Testis (tissue), 5 donors: ENCODE results near the gene MT1M. TPM values are rescaled to one million over a fixed set of nuclear protein-coding genes. Genes with fewer than 3 reads are reported as not detected.
"Not testable (repeated sequence)": the region's sequence is repeated elsewhere in the genome, so short reads cannot be mapped to it uniquely, and the experiment has no call there.

Source experiments
- DNase-seq: peaks from one replicate; pipeline ENCODE4 v3.0.0-alpha.2; 2019
- H3K27ac ChIP-seq, 2 donors: fragments of 200-600 bp; sonication (generic); one replicate each; pipeline ENCODE4 v1.5.1; 2019
- H3K27me3 ChIP-seq: fragments of 200-600 bp; sonication (generic); one replicate; pipeline ENCODE4 v1.5.1; 2019
- H3K36me3 ChIP-seq: fragments of 200-600 bp; sonication (generic); one replicate; pipeline ENCODE4 v1.5.1; 2017; ENCODE audit warnings: low read depth; ENCODE audit errors: missing control alignments
- H3K4me1 ChIP-seq: fragments of 200-600 bp; sonication (generic); one replicate; pipeline ENCODE4 v1.5.1; 2019
- H3K4me3 ChIP-seq, 2 donors: fragments of 200-600 bp; sonication (generic); one replicate each; pipeline ENCODE4 v1.5.1; 2017 to 2019
- H3K9me3 ChIP-seq: fragments of 200-600 bp; sonication (generic); one replicate; pipeline ENCODE4 v1.5.1; 2017
- CTCF ChIP-seq, 3 experiments: fragments of 450-650 bp in 2 of 3; fragments of 200-600 bp in 1 of 3; sonication (generic) in 1 of 3; IDR thresholded peaks; one replicate each; pipeline ENCODE4 v1.5.1; 2016 to 2019; ENCODE audit warnings: antibody characterized with exemption in 3 of 3, mild to moderate bottlenecking in 2 of 3, moderate library complexity in 1 of 3
- POLR2A ChIP-seq: fragments of 450-650 bp; IDR thresholded peaks from one replicate; pipeline ENCODE4 v1.6.1; 2017; ENCODE audit warnings: antibody characterized with exemption, mild to moderate bottlenecking, moderate library complexity
- WGBS, 2 donors: methylation state at CpG; one replicate each; pipeline ENCODE4 v1.1.5; 2018; 5-methylcytosine and 5-hydroxymethylcytosine counted together
- intact Hi-C: fragments of 100-400 bp; cut with DNase I; formaldehyde crosslinking; loops from one replicate; pipeline ENCODE4 v1.15.1; 2023; ENCODE audit warnings: low total_unique reads
- long read RNA-seq, 2 donors: transcript quantifications; one replicate each; lab custom pipeline, GENCODE V29; 2026
- polyA plus RNA-seq: library from polyadenylated mRNA; stranded (reverse); fragments of 350-450 nt; fragmentation: Illumina TruSeq; extraction: RNeasy Lipid Tissue Mini Kit (QIAGEN cat#74804); gene quantifications from one replicate; pipeline ENCODE4 v1.2.3, GENCODE V29; 2014; ENCODE audit warnings: low read depth, low replicate concordance; ENCODE audit not compliant: insufficient read depth
- total RNA-seq, 2 donors: library from RNA; depleted of rRNA; stranded (reverse); fragments of >200 nt; gene quantifications; one replicate each; pipeline ENCODE4 v1.2.3, GENCODE V29; 2016

MT1M gene
- total RNA-seq (1 to 10 TPM; 2.2 to 3.7 TPM), polyA plus RNA-seq (2.6 TPM)
- long read RNA-seq, donor 1 = 0 reads
- long read RNA-seq, donor 2 = 0 reads

- H3K4me1 ChIP-seq = peaks cover 8% of the 10 kb centered on the region
- peak within 1 kb of the TSS; percentile 40 to 57 for H3K4me3 ChIP-seq
- no peaks in the 10 kb centered on the region for H3K9me3 ChIP-seq
- WGBS, 2 donors = 2 to 4% methylated on average over 25 to 58 of the region's 61 CpGs
- no peak for TF ChIP-seq POLR2A
- no peak for TF ChIP-seq CTCF (IDR thresholded peaks at IDR 0.05)
- peak within 1 kb of the TSS in 1 of 2 donors; percentile 69 for H3K27ac ChIP-seq
- intact Hi-C loops = no loop called here
- DNase-seq = peak; percentile 34
- no peaks in the 10 kb centered on the region for H3K36me3 ChIP-seq
- H3K27me3 ChIP-seq = no peaks in the 10 kb centered on the region
Observed at GRCh38 chr16:56632156-56632847, at the start of gene MT1M. Gene MT1M, plus strand, starts transcription at chr16:56632659. Its CDS starts 73 bp downstream, at chr16:56632732.

- H3K36me3 ChIP-seq, H3K27me3 ChIP-seq, H3K9me3 ChIP-seq, H3K4me3 ChIP-seq, DNase-seq, H3K27ac ChIP-seq, H3K4me1 ChIP-seq: not testable (repeated sequence)
- intact Hi-C loops = loop anchor here (10.0 kb wide), 1 partner anchor 122 kb away; no protein-coding TSS in a partner anchor
- 91 to 100% methylated on average over 2 of the region's 2 CpGs for WGBS, 2 donors
Observed at GRCh38 chr16:56582911-56583310, 49.5 kb upstream of the MT1M start.

- Histone ChIP-seq H3K27me3 (no peaks in the 10 kb centered on the region), H3K36me3 (no peaks in the 10 kb centered on the region), H3K27ac (no peak overlapping the region), H3K9me3 (no peaks in the 10 kb centered on the region), H3K4me3 (no peak overlapping the region), H3K4me1 (no peaks in the 10 kb centered on the region)
- TF ChIP-seq CTCF (IDR thresholded peaks at IDR 0.05) (no peak), POLR2A (no peak)
- no peak for DNase-seq
- WGBS, 2 donors = 60 to 63% methylated on average over 11 of the region's 11 CpGs
- intact Hi-C loops = loop anchor here (10.0 kb wide), 1 partner anchor 121 kb away; no protein-coding TSS in a partner anchor
Observed at GRCh38 chr16:56583351-56584168, 48.9 kb upstream of the MT1M start.

GRCh38 chr16:56584276-56584675, 48.2 kb upstream of the MT1M start:
- intact Hi-C loops = loop anchor here (10.0 kb wide), 1 partner anchor 121 kb away; no protein-coding TSS in a partner anchor
- no peaks in the 10 kb centered on the region for H3K9me3 ChIP-seq
- H3K4me3 ChIP-seq = no peak overlapping the region
- H3K36me3 ChIP-seq = no peaks in the 10 kb centered on the region
- no peak overlapping the region for H3K27ac ChIP-seq
- DNase-seq = no peak
- 85 to 88% methylated on average over 11 of the region's 11 CpGs for WGBS, 2 donors
- no peaks in the 10 kb centered on the region for H3K27me3 ChIP-seq
- no peak for TF ChIP-seq CTCF (IDR thresholded peaks at IDR 0.05)
- TF ChIP-seq POLR2A = no peak
- H3K4me1 ChIP-seq = no peaks in the 10 kb centered on the region

- no peak for TF ChIP-seq POLR2A
- no peak for TF ChIP-seq CTCF (IDR thresholded peaks at IDR 0.05)
- Histone ChIP-seq H3K27me3 (no peaks in the 10 kb centered on the region), H3K4me1 (peaks cover 9% of the 10 kb centered on the region), H3K36me3 (no peaks in the 10 kb centered on the region), H3K9me3 (no peaks in the 10 kb centered on the region), H3K4me3 (peak overlapping the region; percentile 32 to 51), H3K27ac (no peak overlapping the region)
- no peak for DNase-seq
- 40 to 44% methylated on average over 9 of the region's 9 CpGs for WGBS, 2 donors
- intact Hi-C loops = loop anchor here (10.0 kb wide), 1 partner anchor 116 kb away; no protein-coding TSS in a partner anchor
Observed at GRCh38 chr16:56588781-56589140, 43.7 kb upstream of the MT1M start.
